HG02852 (cell line): Measurements from ENCODE around the gene STOM.
"Not testable (repeated sequence)": the region's sequence is repeated elsewhere in the genome, so short reads cannot be mapped to it uniquely, and the experiment has no call there.

Source experiments
- ATAC-seq: cut with Tn5 transposase; IDR thresholded peaks from one replicate; pipeline ENCODE4 v1.9.1; 2021; ENCODE audit warnings: mild to moderate bottlenecking, moderate library complexity; ENCODE audit not compliant: unreplicated experiment

Gene STOM, protein sequence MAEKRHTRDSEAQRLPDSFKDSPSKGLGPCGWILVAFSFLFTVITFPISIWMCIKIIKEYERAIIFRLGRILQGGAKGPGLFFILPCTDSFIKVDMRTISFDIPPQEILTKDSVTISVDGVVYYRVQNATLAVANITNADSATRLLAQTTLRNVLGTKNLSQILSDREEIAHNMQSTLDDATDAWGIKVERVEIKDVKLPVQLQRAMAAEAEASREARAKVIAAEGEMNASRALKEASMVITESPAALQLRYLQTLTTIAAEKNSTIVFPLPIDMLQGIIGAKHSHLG

DNA sequence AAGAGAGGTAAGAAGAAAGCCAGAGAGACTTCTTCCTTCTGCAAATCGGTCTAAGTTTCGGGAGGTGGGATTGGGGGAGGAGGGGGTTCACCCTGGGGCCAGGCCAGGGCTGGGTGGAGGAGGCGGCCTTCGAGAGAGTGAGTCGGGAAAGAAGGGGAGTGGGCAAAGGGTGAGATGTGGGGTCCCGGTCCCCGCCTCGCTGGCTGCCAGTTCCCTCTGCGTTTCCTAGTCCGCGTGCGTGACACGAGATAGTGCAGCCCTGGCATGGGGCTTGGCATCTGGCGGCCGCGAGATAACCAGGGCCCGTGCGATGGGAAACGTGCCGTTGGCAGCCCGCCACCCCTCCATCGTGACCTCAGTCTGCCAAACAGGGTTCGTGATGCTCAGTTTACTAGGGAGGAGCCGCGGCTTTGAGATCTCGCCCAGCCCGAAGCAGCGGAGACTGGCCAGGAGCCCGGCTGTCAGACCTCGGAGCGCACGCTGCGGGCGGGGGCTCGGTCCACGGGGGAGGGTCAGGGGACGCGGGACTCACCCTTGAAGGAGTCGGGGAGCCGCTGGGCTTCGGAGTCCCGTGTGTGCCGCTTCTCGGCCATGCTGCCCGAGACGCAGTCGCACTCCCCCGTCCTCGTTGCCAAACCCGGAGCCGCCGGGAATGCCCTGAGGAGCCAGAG, at the start of gene STOM:
Gene STOM (minus strand): TSS at position 656 of the 671 bp plus-strand sequence. CDS start 63 bp downstream, at position 593.
- ATAC-seq: peak; percentile 52

DNA sequence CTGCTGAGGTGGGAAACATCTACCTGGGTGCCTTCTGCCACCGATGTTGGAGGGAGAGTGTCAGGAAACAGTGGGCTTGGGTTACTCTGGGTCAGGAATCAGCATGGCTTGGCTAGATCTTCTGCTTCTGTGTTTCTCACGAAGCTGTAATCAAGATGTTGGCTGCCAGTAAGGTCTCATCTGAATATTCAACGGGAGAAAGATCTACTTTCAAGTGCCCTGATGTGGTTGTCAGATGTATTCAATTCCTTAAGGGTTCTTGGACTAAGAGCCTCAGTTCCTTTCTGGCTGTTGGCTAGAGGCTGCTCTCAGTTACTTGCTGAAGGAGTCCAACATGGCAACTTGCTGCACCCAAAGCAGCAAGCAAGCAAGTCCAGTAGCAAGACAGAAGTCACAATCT, 41.9 kb upstream of the STOM start:
- ATAC-seq: no peak

DNA sequence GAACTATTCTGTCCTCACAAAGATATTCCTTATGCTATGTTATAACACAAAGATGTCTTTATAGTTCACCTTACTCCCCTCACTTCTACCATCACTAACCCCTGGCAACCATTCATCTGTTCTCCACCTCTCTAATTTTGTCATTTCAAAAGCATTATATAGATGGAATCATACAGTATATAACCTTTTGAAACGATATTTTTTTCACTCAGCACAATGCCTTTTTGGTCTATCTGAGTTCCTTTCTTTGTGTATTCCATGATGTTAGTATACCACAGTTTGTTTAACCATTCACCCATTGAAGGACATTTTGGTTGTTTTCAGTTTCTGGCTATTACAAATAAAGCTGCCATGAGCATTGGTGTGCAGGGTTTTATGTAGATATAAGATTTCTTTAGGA, 35.8 kb upstream of the STOM start:
- no peak for ATAC-seq

DNA sequence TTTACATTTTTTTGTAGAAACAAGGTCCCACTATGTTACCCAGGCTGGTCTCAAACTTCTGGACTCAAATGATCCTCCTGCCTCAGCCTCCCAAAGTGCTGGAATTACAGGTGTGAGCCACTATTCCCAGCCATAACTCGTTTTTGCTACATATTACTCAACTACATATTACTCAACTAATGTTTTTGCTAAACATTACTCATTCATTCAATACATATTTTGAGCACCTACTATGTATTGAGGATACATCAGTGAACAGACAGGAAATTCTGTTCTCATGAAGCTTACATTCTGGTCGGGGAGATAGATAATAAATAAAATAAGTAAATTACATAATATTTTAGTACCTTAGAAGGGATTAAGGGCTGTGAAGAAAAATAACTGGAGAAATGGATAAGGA, 34.9 kb upstream of the STOM start:
- no peak for ATAC-seq

DNA sequence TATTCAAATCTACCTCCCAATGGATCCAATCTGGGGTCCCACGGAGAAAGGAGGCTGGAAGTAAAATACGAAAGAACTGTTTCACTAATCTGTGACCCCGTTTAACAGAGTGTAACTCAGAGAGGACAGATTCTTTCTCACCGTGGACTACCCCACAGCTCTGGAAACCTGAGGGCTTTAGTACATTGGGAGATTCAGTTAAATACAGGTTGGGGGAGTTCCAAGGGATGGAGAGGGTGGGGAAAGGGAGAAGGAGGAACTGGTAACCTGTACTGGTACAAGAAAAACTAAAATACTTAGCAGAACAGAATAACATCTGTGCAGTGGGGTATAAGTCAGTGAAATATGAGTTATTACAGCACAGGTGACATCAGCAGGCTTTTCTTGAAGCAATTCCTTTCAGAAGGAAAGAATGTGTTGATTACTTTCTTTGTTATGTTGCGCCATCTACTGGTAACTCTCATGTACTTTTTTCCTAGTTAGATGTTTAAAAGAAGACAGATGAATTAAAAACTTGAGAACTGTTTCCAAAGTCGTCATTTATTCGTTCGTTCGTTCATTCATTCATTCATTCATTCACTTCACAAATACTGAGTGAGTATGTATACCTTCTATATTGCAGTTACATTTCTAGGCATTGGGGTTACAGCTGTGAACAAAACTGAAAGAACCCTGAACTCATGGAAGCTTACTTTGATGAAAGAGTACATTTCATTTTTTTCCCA, 30.0 kb upstream of the STOM start:
- ATAC-seq: no peak

DNA sequence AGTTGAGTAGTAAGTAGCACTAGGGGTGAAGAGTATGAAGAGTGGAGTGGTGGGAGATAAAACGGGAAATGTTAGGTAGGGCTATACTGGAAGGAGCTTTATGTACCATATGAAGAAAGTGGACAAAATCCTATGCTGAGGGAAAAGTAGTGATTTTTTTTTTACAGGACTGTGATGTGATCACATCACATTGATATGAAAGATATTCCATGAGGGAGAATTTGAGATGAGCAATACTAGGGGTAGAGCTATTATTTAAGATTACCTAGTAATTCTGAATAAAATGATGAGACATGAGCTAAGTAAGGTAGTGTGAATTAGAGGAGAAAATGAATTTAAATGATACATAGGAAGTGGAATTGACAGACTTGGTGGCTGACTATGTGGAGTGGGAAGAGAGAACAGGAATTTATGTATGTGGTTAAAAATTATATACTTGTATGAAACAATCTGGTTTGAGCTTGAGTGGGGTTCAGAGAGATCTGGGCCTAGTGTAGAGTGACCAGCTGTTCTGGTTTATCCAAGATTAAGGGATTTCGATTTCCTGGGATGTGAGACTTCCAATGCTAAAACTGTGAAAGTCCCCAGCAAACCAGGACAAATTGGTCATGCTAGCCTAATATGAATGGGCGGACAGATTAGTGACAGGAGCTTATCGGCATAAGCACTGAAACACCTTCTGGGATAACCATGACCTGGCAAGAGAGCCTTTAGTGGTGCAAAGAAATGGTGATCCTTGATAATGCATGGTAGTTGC, 29.3 kb upstream of the STOM start:
- no peak for ATAC-seq

DNA sequence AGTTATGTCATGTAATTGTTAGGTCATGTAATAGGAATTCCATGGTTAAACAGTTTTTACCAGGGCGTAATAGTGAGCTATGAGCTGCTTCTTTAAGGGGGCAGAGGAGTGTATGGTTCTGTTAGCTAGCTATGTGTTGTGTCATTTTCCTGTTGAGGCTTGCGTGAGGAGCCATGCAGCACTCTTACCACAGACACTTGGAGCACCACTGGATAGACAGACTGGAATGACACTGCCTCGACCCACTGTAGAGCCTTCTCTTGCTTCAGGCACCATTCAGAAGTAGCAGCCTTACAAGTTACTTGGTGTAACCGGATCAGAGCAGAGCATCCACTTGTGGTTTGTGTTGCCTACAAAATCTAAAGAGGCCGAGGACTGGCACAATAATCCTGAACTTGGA, 28.3 kb upstream of the STOM start:
- ATAC-seq: no peak

DNA sequence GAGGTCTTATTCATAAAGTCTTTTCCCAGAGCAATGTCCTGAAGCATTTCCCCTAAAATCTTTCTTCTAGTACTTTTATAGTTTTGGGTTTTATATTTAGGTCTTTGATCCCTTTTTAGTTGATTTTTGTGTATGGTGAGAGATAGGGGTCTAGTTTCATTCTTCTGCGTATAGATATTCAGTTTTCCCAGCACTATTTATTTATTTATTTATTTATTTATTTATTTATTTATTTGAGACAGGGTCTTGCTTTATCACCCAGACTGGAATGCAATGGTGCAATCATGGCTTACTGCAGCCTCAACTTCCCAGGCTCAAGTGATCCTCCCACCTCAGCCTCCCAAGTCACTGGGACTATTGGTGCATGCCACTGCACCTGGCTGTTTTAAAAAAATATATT, 27.2 kb upstream of the STOM start:
- ATAC-seq: not testable (repeated sequence)

DNA sequence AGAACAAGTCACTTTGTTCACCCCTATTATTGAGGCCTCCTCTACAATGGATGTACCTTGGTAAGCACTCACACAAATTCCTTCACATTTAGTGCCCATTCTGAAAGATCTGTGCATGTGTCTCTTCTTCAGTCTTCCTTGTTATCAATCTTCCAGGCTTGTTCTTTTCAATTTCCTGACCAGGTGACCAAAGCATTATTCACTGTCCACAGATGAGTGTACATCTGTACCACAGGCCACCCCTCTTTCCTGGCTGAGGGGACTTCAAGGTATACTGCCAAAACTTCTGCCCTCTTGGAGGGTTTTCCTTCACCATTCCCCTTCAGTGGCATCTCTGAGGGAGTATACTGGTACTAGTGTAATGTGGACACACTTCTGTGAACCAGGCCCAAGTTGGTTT, 25.5 kb upstream of the STOM start:
- ATAC-seq: no peak

DNA sequence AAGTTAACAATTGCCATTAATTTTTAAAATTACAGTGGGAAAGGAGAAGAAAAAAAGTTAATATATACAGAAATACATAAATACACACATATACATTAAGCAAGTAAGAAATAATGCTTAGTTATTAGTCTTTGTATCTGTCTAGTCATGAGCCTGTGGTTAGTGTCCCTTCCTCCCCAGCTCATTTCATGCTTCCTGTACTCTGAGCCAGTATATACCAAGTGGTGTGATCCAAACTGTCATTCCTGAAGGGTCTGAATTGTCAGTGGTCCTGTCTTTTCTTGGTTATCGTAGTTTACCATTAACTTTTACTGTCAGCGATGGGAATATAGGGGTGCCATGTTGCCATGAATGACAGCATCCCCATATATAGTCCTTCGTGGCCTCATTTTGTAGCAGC, 24.2 kb upstream of the STOM start:
- ATAC-seq: no peak

DNA sequence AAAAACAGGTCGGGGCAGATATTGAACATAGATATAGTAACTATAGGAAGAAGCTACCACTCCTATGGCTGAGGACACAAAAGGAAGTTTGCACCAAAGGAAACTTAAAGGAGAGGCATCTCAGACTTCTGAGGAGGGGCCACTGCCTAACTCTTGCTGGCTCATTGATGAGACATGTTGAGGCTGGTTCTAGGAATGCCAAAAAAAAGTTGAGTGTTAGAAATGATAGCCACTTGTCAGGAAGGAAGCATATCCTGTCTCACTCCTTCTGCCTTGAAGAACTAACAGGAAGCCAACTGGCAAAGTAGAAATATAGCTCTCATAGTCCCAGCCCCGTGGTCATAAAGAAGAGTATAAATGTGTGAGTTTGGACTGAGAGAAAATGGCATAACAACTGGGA, 23.3 kb upstream of the STOM start:
- ATAC-seq: no peak

DNA sequence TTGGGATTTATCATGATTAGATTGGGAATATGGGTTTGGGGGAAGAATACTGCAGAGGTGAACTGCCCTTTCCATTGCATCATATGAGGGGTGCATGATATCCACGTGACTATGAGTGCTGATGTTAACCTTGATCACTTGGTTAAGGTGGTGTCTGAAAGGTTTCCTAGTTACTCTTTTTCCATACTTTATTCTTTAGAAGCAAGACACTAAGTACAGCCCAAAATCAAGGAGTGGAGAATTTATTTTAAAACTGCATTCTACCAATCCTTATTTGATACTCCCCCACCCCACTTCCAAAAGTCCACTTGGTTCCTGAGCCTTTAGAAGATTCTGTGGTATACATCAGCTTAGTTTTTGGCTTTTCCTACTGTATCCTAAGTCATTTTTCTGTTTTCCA, 20.3 kb upstream of the STOM start:
- no peak for ATAC-seq

DNA sequence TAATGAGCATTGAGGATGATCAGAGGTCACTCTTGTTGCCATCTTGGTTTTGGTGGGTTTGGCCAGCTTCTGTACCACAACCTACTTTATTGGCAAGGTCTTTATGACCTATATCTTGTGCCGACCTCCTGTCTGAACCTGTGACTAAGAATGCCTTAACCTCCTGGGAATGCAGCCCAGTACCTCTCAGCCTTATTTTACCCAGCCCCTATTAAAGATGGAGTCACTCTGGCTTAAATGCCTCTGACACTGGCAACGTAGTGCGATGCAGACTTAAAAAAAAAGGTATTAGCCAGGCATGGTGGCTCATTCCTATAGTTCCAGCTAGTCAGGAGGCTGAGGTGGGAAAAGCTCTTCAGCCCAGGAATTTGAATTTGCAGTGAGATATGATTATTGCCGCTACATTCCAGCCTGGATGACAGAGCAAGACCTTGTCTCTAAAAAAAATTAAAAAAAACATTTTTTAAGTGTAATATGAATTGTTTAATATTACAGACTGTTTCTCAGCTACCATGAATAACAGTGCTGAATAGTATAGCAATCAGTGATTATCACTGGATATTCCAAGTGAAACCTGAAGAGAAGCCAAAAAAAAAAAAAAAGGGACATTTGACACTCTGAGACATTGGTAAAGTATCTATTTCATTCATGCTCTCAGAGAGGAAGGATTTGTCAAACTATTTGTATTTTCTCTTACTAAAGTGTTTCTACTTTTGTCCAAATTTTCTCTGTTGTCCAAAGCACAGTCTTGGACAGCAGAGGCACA, 18.3 kb upstream of the STOM start:
- ATAC-seq: no peak

DNA sequence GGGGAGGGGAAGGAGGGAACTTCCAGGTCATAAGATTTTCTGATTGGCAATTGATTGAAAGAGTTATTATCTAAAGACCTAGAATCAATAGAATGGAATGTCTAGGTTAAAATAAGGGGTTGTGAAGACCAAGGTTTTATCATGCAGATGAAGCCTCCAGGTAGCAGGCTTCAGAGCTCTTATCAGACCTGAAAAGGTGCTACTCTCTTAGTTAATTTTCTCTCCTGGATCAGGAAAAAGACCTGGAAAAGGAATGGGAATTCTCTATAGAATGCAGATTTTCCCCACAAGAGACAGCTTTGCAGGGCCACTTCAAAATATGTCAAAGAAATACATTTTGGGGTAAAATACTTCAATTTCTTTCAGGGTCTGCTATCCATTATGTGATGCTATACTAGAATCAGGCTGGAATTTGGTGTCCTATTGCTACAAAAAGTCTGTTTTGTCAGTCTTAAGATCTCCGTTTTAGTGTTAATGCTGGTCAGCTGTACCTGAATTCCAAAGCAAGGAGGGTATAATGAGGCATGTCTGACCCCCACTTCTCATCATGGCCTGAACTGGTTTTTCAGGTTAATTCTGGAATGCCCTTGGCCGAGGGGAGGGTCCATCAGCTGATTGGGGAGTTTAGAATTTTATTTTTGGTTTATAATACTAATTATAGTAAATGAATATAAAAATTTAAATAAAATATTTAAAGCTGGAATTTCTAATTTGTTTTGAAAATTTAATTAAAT, 16.6 kb upstream of the STOM start:
- no peak for ATAC-seq

DNA sequence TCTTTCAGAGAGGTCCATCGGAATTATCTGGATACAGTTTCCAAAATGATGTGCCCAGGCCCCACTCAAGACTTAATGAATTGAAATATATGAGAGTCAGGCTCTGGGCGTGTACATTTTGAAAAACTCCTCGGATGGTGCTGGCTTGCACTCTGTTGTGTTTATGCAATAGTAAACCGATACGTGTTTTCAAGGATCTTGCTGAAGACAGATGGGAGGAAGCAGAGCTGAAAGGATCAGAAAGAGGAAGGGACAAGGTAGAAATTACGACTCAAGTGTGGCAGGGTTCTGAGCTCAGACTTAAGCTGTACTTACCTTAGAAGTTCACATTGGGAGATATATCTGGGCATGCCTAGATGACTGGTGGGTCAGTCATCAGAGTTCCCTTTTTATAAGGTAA, 13.7 kb upstream of the STOM start:
- no peak for ATAC-seq

DNA sequence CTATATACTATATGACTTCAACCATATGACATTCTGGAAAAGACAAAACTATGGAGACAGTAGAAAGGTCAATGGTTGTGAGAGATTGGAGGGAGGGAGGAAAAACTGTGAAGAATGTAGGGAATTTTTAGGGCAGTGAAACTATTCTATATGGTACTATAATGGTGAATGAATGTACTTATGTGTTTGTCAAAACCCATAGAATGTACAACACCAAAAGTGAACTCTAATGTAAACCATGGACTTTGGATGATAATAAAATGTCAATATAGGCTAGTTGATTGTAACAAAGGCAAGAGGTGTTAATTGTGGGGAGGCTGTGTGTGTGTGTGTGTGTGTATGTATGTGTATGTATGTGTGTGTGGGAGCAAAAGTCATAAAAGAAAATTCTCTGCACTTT, 10.8 kb upstream of the STOM start:
- ATAC-seq: no peak

DNA sequence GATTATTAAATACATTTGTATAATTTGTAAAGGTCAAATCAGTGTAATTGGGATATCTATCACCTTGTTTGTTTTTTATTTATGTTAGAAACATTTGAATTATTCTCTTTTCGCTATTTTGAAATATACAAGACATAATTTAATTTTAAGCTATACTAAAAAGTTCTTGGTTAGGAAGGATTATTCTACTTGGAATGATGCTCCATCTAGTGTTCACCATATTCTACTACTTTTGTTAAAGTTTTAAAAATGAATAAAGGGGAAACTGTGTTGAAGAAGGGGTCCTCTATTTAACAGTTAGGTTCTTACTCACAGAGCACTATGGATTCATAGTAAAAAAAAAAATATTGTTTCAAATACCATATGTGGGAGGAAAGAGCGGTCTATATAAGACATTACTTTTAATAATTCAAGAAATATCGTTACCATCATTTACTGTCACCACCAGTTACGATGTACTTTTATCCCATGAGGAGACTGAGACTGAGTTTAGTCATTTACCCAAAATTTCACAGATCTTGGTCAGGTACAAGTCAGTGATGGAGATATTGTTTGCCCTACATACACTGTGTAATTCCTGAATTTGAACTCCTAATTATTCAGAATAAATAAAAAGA, 6.3 kb upstream of the STOM start:
- no peak for ATAC-seq

DNA sequence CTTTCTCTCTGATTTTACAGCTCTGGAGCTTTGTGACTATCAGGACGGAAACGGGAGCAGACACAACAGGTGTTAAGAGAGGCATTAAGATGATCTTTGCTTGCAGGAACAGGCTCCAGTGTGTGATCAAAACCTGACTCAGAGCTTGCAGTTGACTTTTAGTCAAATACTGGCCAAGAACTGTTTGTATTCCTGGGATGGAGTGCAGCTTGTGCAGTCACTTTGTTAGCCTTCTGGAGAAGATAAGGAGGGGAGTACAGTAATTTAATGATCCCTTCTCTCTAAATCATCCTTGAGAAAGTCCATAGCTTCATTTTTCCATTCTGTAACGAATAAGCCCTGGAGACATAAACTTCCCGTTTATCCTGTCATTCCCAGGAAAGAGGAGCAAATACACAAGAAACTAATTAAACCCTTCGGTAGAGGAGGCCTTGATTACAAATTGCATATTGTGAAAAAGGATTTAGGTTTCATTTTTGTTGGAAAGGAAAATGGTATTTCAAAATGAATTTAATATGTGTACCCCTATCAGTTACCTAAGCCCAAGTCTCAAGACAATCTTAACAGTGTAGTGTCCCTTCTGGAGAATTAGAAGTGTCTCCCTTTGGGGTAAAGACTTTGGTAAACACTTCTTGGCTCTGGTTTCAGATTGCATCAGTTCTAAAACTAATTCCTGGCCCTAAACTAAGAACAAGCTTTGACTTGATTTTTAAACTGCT, 3.1 kb upstream of the STOM start:
- ATAC-seq: no peak
